IMR-90 (cell line): ENCODE measurements around the gene TIAM2. TPM values are rescaled to one million over a fixed set of nuclear protein-coding genes. Genes with fewer than 3 reads are reported as not detected.
A peak's percentile ranks its signal among the peaks of the same experiment; 100 is the strongest.

ENCODE experiments used
- ATAC-seq: fragments of 200-7000 bp; cut with Tn5 transposase; 2 replicates; pipeline ENCODE4 v1.9.1; 2020; ENCODE audit warnings: low read depth, mild to moderate bottlenecking, moderate library complexity
- BruUV-seq: library from RNA; stranded (reverse); fragments of 400-500 nt; replicated peaks from 2 replicates; lab custom pipeline; 2021; lab: Mats Ljungman, UMichigan
- CTCF ChIA-PET: fragments of 300-600 bp; formaldehyde crosslinking; extraction: SDS; loops from one replicate; lab custom pipeline; 2021; ENCODE audit warnings: antibody characterized with exemption; lab: Yijun Ruan, JAX
- POLR2A ChIA-PET: fragments of 300-600 bp; sonication (Branson Sonifier 250); formaldehyde crosslinking; loops from one replicate; lab custom pipeline; 2022; ENCODE audit warnings: antibody characterized with exemption; ENCODE audit not compliant: unreplicated experiment; lab: Charles Lee
- DNase-seq: peaks from one replicate; pipeline ENCODE4 v3.0.0; 2013
- H2AFZ ChIP-seq: replicated peaks from 2 replicates; pipeline ENCODE3; 2013; ENCODE audit warnings: low read length, mild to moderate bottlenecking; ENCODE audit not compliant: poor library complexity
- H2AK5ac ChIP-seq: 2 replicates; pipeline ENCODE4 v1.6.1; 2013; ENCODE audit warnings: low read depth, low read length, inconsistent platforms
- H2AK9ac ChIP-seq: replicated peaks from 2 replicates; pipeline ENCODE3; 2013; ENCODE audit warnings: mild to moderate bottlenecking, low read depth, low read length, moderate library complexity; ENCODE audit not compliant: poor library complexity
- H2BK120ac ChIP-seq: 2 replicates; pipeline ENCODE4 v1.6.1; 2013; ENCODE audit warnings: low read depth, low read length, inconsistent platforms
- H2BK15ac ChIP-seq: 3 replicates; pipeline ENCODE4 v1.6.1; 2013; ENCODE audit warnings: low read depth, low read length, inconsistent platforms
- H2BK20ac ChIP-seq: 2 replicates; pipeline ENCODE4 v1.6.1; 2013; ENCODE audit warnings: low read depth, mild to moderate bottlenecking, inconsistent platforms, low read length, moderate library complexity
- H2BK5ac ChIP-seq: 2 replicates; pipeline ENCODE4 v1.6.1; 2013; ENCODE audit warnings: mild to moderate bottlenecking, low read depth, low read length, inconsistent platforms; ENCODE audit not compliant: poor library complexity, severe bottlenecking
- H3K14ac ChIP-seq: replicated peaks from 2 replicates; pipeline ENCODE4 v1.6.1; 2013; ENCODE audit warnings: low read depth, low read length, inconsistent platforms
- H3K18ac ChIP-seq: 2 replicates; pipeline ENCODE4 v1.6.1; 2013; ENCODE audit warnings: low read depth, low read length, control low read depth
- H3K23ac ChIP-seq: 2 replicates; pipeline ENCODE4 v1.6.1; 2013; ENCODE audit warnings: low read depth, low read length, inconsistent platforms
- H3K27ac ChIP-seq: 2 replicates; pipeline ENCODE4 v1.5.1; 2013; ENCODE audit warnings: mild to moderate bottlenecking, control low read depth, low read length; ENCODE audit not compliant: insufficient read depth
- H3K27me3 ChIP-seq: 2 replicates; pipeline ENCODE4 v1.6.1; 2013; ENCODE audit warnings: low read length; ENCODE audit not compliant: control insufficient read depth, insufficient read depth
- H3K36me3 ChIP-seq: 2 replicates; pipeline ENCODE4 v1.6.1; 2013; ENCODE audit warnings: low read length, mixed read lengths; ENCODE audit not compliant: control insufficient read depth, insufficient read depth
- H3K4ac ChIP-seq: 2 replicates; pipeline ENCODE4 v1.6.1; 2013; ENCODE audit warnings: low read depth, low read length, inconsistent platforms
- H3K4me1 ChIP-seq: 2 replicates; pipeline ENCODE4 v1.6.1; 2013; ENCODE audit warnings: low read length, mixed read lengths; ENCODE audit not compliant: control insufficient read depth, insufficient read depth
- H3K4me2 ChIP-seq: 2 replicates; pipeline ENCODE4 v1.6.1; 2013; ENCODE audit warnings: low read depth, mild to moderate bottlenecking, control low read depth, low read length, moderate library complexity
- H3K4me3 ChIP-seq: 2 replicates; pipeline ENCODE4 v1.5.1; 2013; ENCODE audit warnings: low read depth, mild to moderate bottlenecking, control low read depth, low read length, moderate library complexity; ENCODE audit not compliant: insufficient read depth
- H3K56ac ChIP-seq: 2 replicates; pipeline ENCODE4 v1.6.1; 2013; ENCODE audit warnings: low read length, inconsistent platforms; ENCODE audit not compliant: insufficient read depth; ENCODE audit errors: extremely low read depth
- H3K79me1 ChIP-seq, 2 experiments: 2 replicates each; pipeline ENCODE4 v1.6.1; 2013; ENCODE audit warnings: low read length in 2 of 2, inconsistent platforms in 1 of 2, low read depth in 1 of 2
- H3K9ac ChIP-seq: 2 replicates; pipeline ENCODE4 v1.6.1; 2013; ENCODE audit warnings: low read depth, low read length, control low read depth
- H3K9me1 ChIP-seq: 2 replicates; pipeline ENCODE4 v1.6.1; 2013; ENCODE audit warnings: low read length, inconsistent platforms; ENCODE audit not compliant: insufficient read depth
- H3K9me3 ChIP-seq: 2 replicates; pipeline ENCODE4 v1.6.1; 2013; ENCODE audit warnings: low read length; ENCODE audit not compliant: control insufficient read depth, insufficient read depth
- H4K20me1 ChIP-seq: 2 replicates; pipeline ENCODE4 v1.6.1; 2013; ENCODE audit warnings: low read length, inconsistent platforms; ENCODE audit not compliant: insufficient read depth
- H4K5ac ChIP-seq: 2 replicates; pipeline ENCODE4 v1.6.1; 2013; ENCODE audit warnings: mild to moderate bottlenecking, low read depth, low read length, control low read depth
- H4K8ac ChIP-seq, 2 experiments: 2 replicates each; pipeline ENCODE4 v1.6.1; 2013; ENCODE audit warnings: low read depth in 2 of 2, low read length in 2 of 2, control low read depth in 1 of 2, inconsistent platforms in 1 of 2
- H4K91ac ChIP-seq: 2 replicates; pipeline ENCODE4 v1.6.1; 2013; ENCODE audit warnings: low read depth, low read length, inconsistent platforms; ENCODE audit not compliant: insufficient read depth
- BHLHE40 ChIP-seq: fragments of 150-350 bp; IDR thresholded peaks from 2 replicates; pipeline ENCODE4 v1.6.1; 2016; ENCODE audit warnings: mild to moderate bottlenecking, low read depth, low read length
- CEBPB ChIP-seq: IDR thresholded peaks from 2 replicates; pipeline ENCODE4 v1.6.1; 2012; ENCODE audit warnings: low read depth, low read length, improper control_type of control experiment
- CHD1 ChIP-seq: IDR thresholded peaks from 2 replicates; pipeline ENCODE4 v1.6.1; 2012; ENCODE audit warnings: low read depth, low read length, improper control_type of control experiment
- CTCF ChIP-seq: conservative IDR thresholded peaks from 2 replicates; pipeline ENCODE4 v1.5.1; 2012; ENCODE audit warnings: mild to moderate bottlenecking, low read depth, low read length, improper control_type of control experiment
- FOS ChIP-seq: fragments of 150-350 bp; IDR thresholded peaks from 2 replicates; pipeline ENCODE4 v1.6.1; 2016; ENCODE audit warnings: low read depth, low read length
- MAFK ChIP-seq: IDR thresholded peaks from 2 replicates; pipeline ENCODE4 v1.6.1; 2012; ENCODE audit warnings: low read depth, low read length, improper control_type of control experiment
- MAZ ChIP-seq: IDR thresholded peaks from 2 replicates; pipeline ENCODE4 v1.6.1; 2012; ENCODE audit warnings: low read depth, mild to moderate bottlenecking, low read length, improper control_type of control experiment, moderate library complexity, borderline replicate concordance
- MXI1 ChIP-seq: IDR thresholded peaks from 2 replicates; pipeline ENCODE4 v1.6.1; 2012; ENCODE audit warnings: low read depth, mild to moderate bottlenecking, low read length, moderate library complexity, borderline replicate concordance
- NFE2L2 ChIP-seq: fragments of 150-350 bp; IDR thresholded peaks from 2 replicates; pipeline ENCODE4 v1.6.1; 2016; ENCODE audit warnings: low read depth, mild to moderate bottlenecking, low read length
- POLR2A ChIP-seq: IDR thresholded peaks from 2 replicates; pipeline ENCODE4 v1.6.1; 2012; ENCODE audit warnings: mild to moderate bottlenecking, low read depth, low read length
- RAD21 ChIP-seq: IDR thresholded peaks from 2 replicates; pipeline ENCODE4 v1.6.1; 2012; ENCODE audit warnings: low read length, improper control_type of control experiment
- RCOR1 ChIP-seq: IDR thresholded peaks from 2 replicates; pipeline ENCODE4 v1.6.1; 2012; ENCODE audit warnings: mild to moderate bottlenecking, low read length, improper control_type of control experiment; ENCODE audit not compliant: insufficient replicate concordance
- RFX5 ChIP-seq: IDR thresholded peaks from 2 replicates; pipeline ENCODE4 v1.8.0; 2012; ENCODE audit warnings: low read depth, mild to moderate bottlenecking, low read length, moderate library complexity
- SMC3 ChIP-seq: fragments of 150-350 bp; IDR thresholded peaks from 2 replicates; pipeline ENCODE4 v1.6.1; 2016; ENCODE audit warnings: low read depth, mild to moderate bottlenecking, antibody characterized with exemption, low read length, moderate library complexity
- USF2 ChIP-seq: fragments of 150-350 bp; IDR thresholded peaks from 2 replicates; pipeline ENCODE4 v1.6.1; 2017; ENCODE audit warnings: mild to moderate bottlenecking, antibody characterized with exemption, low read length, low read depth
- whole genome bisulfite sequencing, 2 experiments: methylation state at CpG; one replicate each; pipeline versions ENCODE4 v1.1.5 to v1.1.7; 2013; ENCODE audit warnings: missing lambda C conversion rate in 2 of 2; ENCODE audit not compliant: insufficient read length in 1 of 2; ENCODE audit errors: extremely low coverage in 2 of 2; 5-methylcytosine and 5-hydroxymethylcytosine counted together
- dilution Hi-C: fragments of 300-500 bp; cut with HindIII; formaldehyde crosslinking; loops from one replicate; pipeline ENCODE4 v1.14.3; 2018; ENCODE audit warnings: low sequenced_read_pairs; ENCODE audit not compliant: unreplicated experiment
- in situ Hi-C: fragments of 300-500 bp; cut with MboI; formaldehyde crosslinking; loops from 3 replicates; pipeline ENCODE4 v1.14.3; 2019; ENCODE audit warnings: low sequenced_read_pairs, inconsistent platforms, mixed read lengths
- intact Hi-C: fragments of 100-400 bp; cut with micrococcal nuclease; formaldehyde crosslinking; loops from 2 replicates; pipeline ENCODE4 v1.10.0; 2022
- polyA plus RNA-seq, 3 experiments: library from polyadenylated mRNA; depleted of rRNA; stranded (reverse); fragments of >200 nt; gene quantifications; 2 replicates each; pipeline ENCODE4 v1.2.3, GENCODE V29; 2012; ENCODE audit warnings: low replicate concordance in 1 of 3
- total RNA-seq: library from RNA; depleted of rRNA; stranded (reverse); fragments of >200 nt; gene quantifications from 2 replicates; pipeline ENCODE4 v1.2.3, GENCODE V29; 2012
- TF ChIP-seq, protein P1 (sequence below): fragments of 150-350 bp; IDR thresholded peaks from 2 replicates; pipeline ENCODE4 v1.6.1; 2016; ENCODE audit warnings: low read depth, mild to moderate bottlenecking, low read length, moderate library complexity, borderline replicate concordance

TIAM2 gene
- total and polyA plus RNA-seq, 2 of the 4 experiments (the other 2 are of a cell fraction): 3.1 to 4.7 TPM

- no TSS peak for BruUV-seq
- no peak overlapping the region for H3K27ac ChIP-seq
- no peak overlapping the region for H3K56ac ChIP-seq
- no peak for ATAC-seq
- H3K9me3 ChIP-seq: no peaks in the 10 kb centered on the region
- H2BK120ac ChIP-seq: no peak overlapping the region
- H3K23ac ChIP-seq: no peak overlapping the region
- 100% methylated on average over 5 of the region's 10 CpGs; no CpG with 5 or more reads in 1 of the 2 experiments for WGBS, 2 experiments
- H2AK5ac ChIP-seq: no peak overlapping the region
- no peak for DNase-seq
- H3K18ac ChIP-seq: no peak overlapping the region
- no peak overlapping the region for H4K91ac ChIP-seq
- H4K5ac ChIP-seq: 0 out of 2 replicates have a peak overlapping the region, but pooled peaks have one; percentile 50
- in situ Hi-C loops (loop anchor here (5.0 kb wide), 1 partner anchor 322 kb away; no protein-coding TSS in a partner anchor), intact Hi-C loops (no loop called here), dilution Hi-C loops (no loop called here)
- peaks cover 6% of the 10 kb centered on the region; the same call in 1 of the 2 replicates for H3K9me1 ChIP-seq
- peaks cover 26% of the 10 kb centered on the region for H3K36me3 ChIP-seq
- H3K4ac ChIP-seq: no peak overlapping the region
- no peak overlapping the region for H3K4me3 ChIP-seq
- H3K9ac ChIP-seq: no peak overlapping the region
- TF ChIP-seq POLR2A (no peak), MAFK (no peak), CTCF (no peak), BHLHE40 (no peak), MAZ (no peak), CHD1 (no peak), NFE2L2 (no peak), MXI1 (no peak), RAD21 (no peak), RFX5 (no peak), CEBPB (no peak), USF2 (no peak), FOS (no peak), RCOR1 (no peak), SMC3 (no peak)
- TF ChIP-seq, protein P1, sequence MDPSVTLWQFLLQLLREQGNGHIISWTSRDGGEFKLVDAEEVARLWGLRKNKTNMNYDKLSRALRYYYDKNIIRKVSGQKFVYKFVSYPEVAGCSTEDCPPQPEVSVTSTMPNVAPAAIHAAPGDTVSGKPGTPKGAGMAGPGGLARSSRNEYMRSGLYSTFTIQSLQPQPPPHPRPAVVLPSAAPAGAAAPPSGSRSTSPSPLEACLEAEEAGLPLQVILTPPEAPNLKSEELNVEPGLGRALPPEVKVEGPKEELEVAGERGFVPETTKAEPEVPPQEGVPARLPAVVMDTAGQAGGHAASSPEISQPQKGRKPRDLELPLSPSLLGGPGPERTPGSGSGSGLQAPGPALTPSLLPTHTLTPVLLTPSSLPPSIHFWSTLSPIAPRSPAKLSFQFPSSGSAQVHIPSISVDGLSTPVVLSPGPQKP: no peak
- no peak overlapping the region for H2AK9ac ChIP-seq
- no peak overlapping the region for H4K8ac ChIP-seq
- H3K4me1 ChIP-seq: peaks cover 10% of the 10 kb centered on the region
- H3K79me1 ChIP-seq: 0 out of 4 replicates have a peak, but pooled peaks cover 4 to 6% of the 10 kb centered on the region in 2 experiments
- ChIA-PET POLR2A (no interaction called here), CTCF (no interaction called here)
- no peaks in the 10 kb centered on the region for H4K20me1 ChIP-seq
- H2BK20ac ChIP-seq: no peak overlapping the region
- no peak overlapping the region for H3K4me2 ChIP-seq
- no peak overlapping the region for H3K14ac ChIP-seq
- no peak overlapping the region for H2BK15ac ChIP-seq
- H3K27me3 ChIP-seq: no peaks in the 10 kb centered on the region
- H2AFZ ChIP-seq: no peak overlapping the region
- no peak overlapping the region for H2BK5ac ChIP-seq
Measured at GRCh38 chr6:155254139-155254538, 259.0 kb downstream of the TIAM2 start.
